K562 (cell line): ENCODE data around the gene C20orf141. TPM values are rescaled to one million over a fixed set of nuclear protein-coding genes. Genes with fewer than 3 reads are reported as not detected.

Experiments used
- ATAC-seq: fragments of 200-7000 bp; cut with Tn5 transposase; 3 replicates; pipeline ENCODE4 v1.9.1; 2020; ENCODE audit warnings: moderate library complexity
- BruUV-seq: library from RNA; stranded (reverse); fragments of 400-500 nt; replicated peaks from 2 replicates; lab custom pipeline; 2021; lab: Mats Ljungman, UMichigan
- CTCF ChIA-PET: fragments of 300-600 bp; formaldehyde crosslinking; extraction: SDS; loops from one replicate; lab custom pipeline; 2021; ENCODE audit warnings: low intra/inter-chr PET ratio; lab: Yijun Ruan, JAX
- POLR2A ChIA-PET: fragments of 300-600, 350-650 bp; sonication (Branson Sonifier 250); formaldehyde crosslinking; extraction: SDS; loops from one replicate; lab custom pipeline; 2021; ENCODE audit warnings: antibody characterized with exemption, inconsistent platforms; lab: Yijun Ruan, JAX
- DNase-seq, 4 experiments: peaks; one replicate each; pipeline versions ENCODE4 v3.0.0 to v3.0.0-alpha.2; 2011 to 2018; ENCODE audit warnings: low spot score in 3 of 4, mixed read lengths in 3 of 4; ENCODE audit errors: extremely low read depth in 1 of 4
- FAIRE-seq: peaks from 2 replicates; lab custom pipeline; 2011; peaks lifted over from hg19 to GRCh38; lab: Jason Lieb, UNC
- H2AFZ ChIP-seq: 2 replicates; pipeline ENCODE4 v1.6.0; 2011; ENCODE audit warnings: low read depth, low read length, control low read depth, inconsistent platforms
- H3K27ac ChIP-seq: fragments of 200-600 bp; 3 replicates; pipeline ENCODE4 v1.8.0; 2011; ENCODE audit warnings: low read depth, mild to moderate bottlenecking, control low read depth, inconsistent platforms, low read length, moderate library complexity, mixed read lengths; ENCODE audit errors: extremely low read depth
- H3K27me3 ChIP-seq, 2 experiments: fragments of 300-600 bp in 1 of 2; 2 replicates in 1 of 2; 3 replicates in 1 of 2; pipeline versions ENCODE4 v1.6.0 to v1.8.0; 2011; ENCODE audit warnings: inconsistent platforms in 2 of 2, low read length in 2 of 2, mild to moderate bottlenecking in 1 of 2, mixed read lengths in 1 of 2, moderate library complexity in 1 of 2; ENCODE audit not compliant: control insufficient read depth in 2 of 2, insufficient read depth in 2 of 2
- H3K36me3 ChIP-seq: fragments of 300-600 bp; 3 replicates; pipeline ENCODE4 v1.8.0; 2011; ENCODE audit warnings: mild to moderate bottlenecking, low read length, inconsistent platforms; ENCODE audit not compliant: control insufficient read depth, insufficient read depth
- H3K4me1 ChIP-seq, 2 experiments: fragments of 200-600 bp in 1 of 2; replicated peaks in 1 of 2; 2 replicates in 1 of 2; 3 replicates in 1 of 2; pipeline versions ENCODE4 v1.5.1 to v1.8.0; 2011; ENCODE audit warnings: inconsistent platforms in 2 of 2, low read length in 2 of 2, mild to moderate bottlenecking in 1 of 2, mixed read lengths in 1 of 2, moderate library complexity in 1 of 2; ENCODE audit not compliant: control insufficient read depth in 2 of 2, insufficient read depth in 2 of 2
- H3K4me2 ChIP-seq: 2 replicates; pipeline ENCODE4 v1.6.1; 2011; ENCODE audit warnings: low read length, control low read depth, inconsistent platforms, mixed read lengths; ENCODE audit not compliant: insufficient read depth
- H3K4me3 ChIP-seq: fragments of 200-600 bp; sonication (generic), shearing (Covaris generic); 2 replicates; pipeline ENCODE4 v1.5.1; 2016; ENCODE audit warnings: control low read depth, inconsistent platforms
- H3K79me2 ChIP-seq: fragments of 200-600 bp; 3 replicates; pipeline ENCODE4 v1.8.0; 2011; ENCODE audit warnings: low read length, inconsistent platforms; ENCODE audit not compliant: control insufficient read depth, insufficient read depth
- H3K9ac ChIP-seq, 2 experiments: 2 replicates each; pipeline versions ENCODE4 v1.6.0 to v1.6.1; 2011; ENCODE audit warnings: low read depth in 2 of 2, low read length in 2 of 2, control low read depth in 1 of 2, inconsistent platforms in 1 of 2, mild to moderate bottlenecking in 1 of 2, mixed read lengths in 1 of 2; ENCODE audit not compliant: insufficient read depth in 1 of 2
- H3K9me1 ChIP-seq: one replicate; pipeline ENCODE4 v1.6.0; 2011; ENCODE audit warnings: inconsistent platforms, mild to moderate bottlenecking, low read length, moderate library complexity; ENCODE audit not compliant: control insufficient read depth, insufficient read depth
- H3K9me3 ChIP-seq: replicated peaks from 2 replicates; pipeline ENCODE4 v1.5.1; 2011; ENCODE audit warnings: low read depth, low read length, inconsistent platforms; ENCODE audit not compliant: control insufficient read depth, insufficient read depth
- H4K20me1 ChIP-seq: replicated peaks from 2 replicates; pipeline ENCODE4 v1.6.1; 2011; ENCODE audit warnings: low read length, inconsistent platforms, mixed read lengths; ENCODE audit not compliant: control insufficient read depth, insufficient read depth
- DDX20 ChIP-seq: fragments of 450-650 bp; IDR thresholded peaks from 2 replicates; pipeline ENCODE4 v1.6.1; 2016; ENCODE audit warnings: missing genetic modification characterization, low read depth, mild to moderate bottlenecking, missing compliant biosample characterization, moderate library complexity
- HCFC1 ChIP-seq: IDR thresholded peaks from 2 replicates; pipeline ENCODE4 v1.6.1; 2012; ENCODE audit warnings: low read depth, low read length, improper control_type of control experiment
- MCM7 ChIP-seq, 2 experiments: fragments of 450-650 bp; IDR thresholded peaks; 2 replicates each; pipeline ENCODE4 v1.6.1; 2016 to 2018
- NR4A1 ChIP-seq, 2 experiments: fragments of 250-450 bp in 1 of 2; fragments of 450-650 bp in 1 of 2; sonication (Bioruptor Pico) in 1 of 2; IDR thresholded peaks; 2 replicates each; pipeline versions ENCODE4 v1.4.0 to v1.6.1; 2016 to 2020; ENCODE audit warnings: mild to moderate bottlenecking in 2 of 2, missing compliant biosample characterization in 1 of 2, missing genetic modification characterization in 1 of 2, moderate library complexity in 1 of 2
- SLC30A9 ChIP-seq: fragments of 250-450 bp; sonication (Bioruptor Pico); IDR thresholded peaks from 2 replicates; pipeline ENCODE4 v1.8.0; 2022; ENCODE audit warnings: mild to moderate bottlenecking, moderate library complexity
- SNIP1 ChIP-seq: fragments of 450-650 bp; IDR thresholded peaks from 2 replicates; pipeline ENCODE4 v1.7.1; 2017; ENCODE audit warnings: low read depth, mild to moderate bottlenecking
- ZNF133 ChIP-seq: fragments of 250-450 bp; sonication (Bioruptor Pico); IDR thresholded peaks from 2 replicates; pipeline ENCODE4 v1.4.0; 2020; ENCODE audit warnings: mild to moderate bottlenecking
- WGBS: fragments of 100-300 bp; shearing (Covaris generic); methylation state at CpG from one replicate; pipeline ENCODE4 v1.1.6; 2016; ENCODE audit warnings: low coverage, mixed read lengths; ENCODE audit not compliant: insufficient coverage; ENCODE audit errors: missing lambda C conversion rate; 5-methylcytosine and 5-hydroxymethylcytosine counted together
- in situ Hi-C: fragments of 300-500 bp; cut with MboI; formaldehyde crosslinking; loops from 4 replicates; pipeline ENCODE4 v1.15.0; 2018; ENCODE audit warnings: inconsistent platforms, mixed read lengths
- intact Hi-C: fragments of 100-400 bp; cut with micrococcal nuclease; formaldehyde crosslinking; loops from 2 replicates; pipeline ENCODE4 v1.14.2; 2022
- polyA plus RNA-seq, 8 experiments: library from polyadenylated mRNA; depleted of rRNA in 4 of 8; stranded (reverse) in 5 of 8; unstranded in 3 of 8; fragments of >200 nt; fragmentation: Nextera tagmentation in 2 of 8; fragmentation: Illumina TruSeq in 1 of 8; extraction: Ambion mirVana in 2 of 8; extraction: Trizol in 1 of 8; gene quantifications; 2 replicates each; pipeline versions ENCODE4 v1.2.1 to v1.2.3, GENCODE V29; 2011 to 2014; ENCODE audit warnings: inconsistent platforms in 1 of 8, missing spikeins in 1 of 8
- total RNA-seq, 7 experiments: library from RNA; depleted of rRNA in 6 of 7; stranded (reverse); fragments of >200 nt in 6 of 7; fragmentation: Illumina TruSeq in 2 of 7; extraction: Trizol in 2 of 7; gene quantifications; 2 replicates each; pipeline versions ENCODE4 v1.2.1 to v1.2.3, GENCODE V29; 2011 to 2021; ENCODE audit warnings: low replicate concordance in 1 of 7
- TF ChIP-seq, protein P1 (sequence below): sonication (generic); formaldehyde crosslinking; IDR thresholded peaks from 2 replicates; pipeline ENCODE4 v1.8.0; 2022; ENCODE audit warnings: missing genetic modification reagents, mild to moderate bottlenecking, borderline replicate concordance
- TF ChIP-seq, protein P2 (sequence below): fragments of 250-450 bp; sonication (Bioruptor Pico); IDR thresholded peaks from 2 replicates; pipeline ENCODE4 v1.9.0; 2021; ENCODE audit warnings: mild to moderate bottlenecking, inconsistent platforms
- TF ChIP-seq, protein P3 (sequence below): fragments of 250-450 bp; sonication (Bioruptor Pico); IDR thresholded peaks from 2 replicates; pipeline ENCODE4 v1.4.0; 2020

The C20orf141 gene
- total and polyA plus RNA-seq, 9 of the 15 experiments (the other 6 are each of a cell fraction or from before 2014, with no cell fraction given) = not detected

DNA sequence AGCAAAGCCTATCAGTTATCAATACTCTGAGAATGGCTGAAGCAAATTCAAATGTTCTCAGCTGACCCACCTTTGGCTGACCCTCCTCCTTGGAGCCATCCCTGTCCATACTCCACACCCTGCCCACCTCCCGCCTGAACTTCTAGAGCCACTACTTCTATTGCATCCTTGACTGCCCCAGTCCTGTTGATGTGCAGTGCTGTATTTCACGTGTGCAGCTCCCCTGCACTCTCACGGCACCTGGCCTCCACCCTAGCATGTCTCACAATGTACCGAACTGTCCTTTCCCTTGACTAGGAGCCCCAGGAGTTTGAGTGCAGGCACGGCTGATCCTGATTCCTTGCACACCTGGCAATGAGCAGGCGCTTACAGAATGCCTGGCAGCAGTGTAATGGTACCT, 21.3 kb upstream of the C20orf141 start (continued):
- TF ChIP-seq, protein P1, sequence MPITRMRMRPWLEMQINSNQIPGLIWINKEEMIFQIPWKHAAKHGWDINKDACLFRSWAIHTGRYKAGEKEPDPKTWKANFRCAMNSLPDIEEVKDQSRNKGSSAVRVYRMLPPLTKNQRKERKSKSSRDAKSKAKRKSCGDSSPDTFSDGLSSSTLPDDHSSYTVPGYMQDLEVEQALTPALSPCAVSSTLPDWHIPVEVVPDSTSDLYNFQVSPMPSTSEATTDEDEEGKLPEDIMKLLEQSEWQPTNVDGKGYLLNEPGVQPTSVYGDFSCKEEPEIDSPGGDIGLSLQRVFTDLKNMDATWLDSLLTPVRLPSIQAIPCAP (CRISPR knock-in tag) = no peak
- TF ChIP-seq NR4A1 (CRISPR knock-in tag; IDR thresholded peaks at IDR 0.05) (no peak), NR4A1 (tag; IDR thresholded peaks at IDR 0.05) (no peak), SNIP1 (no peak), DDX20 (tag) (no peak)
- TF ChIP-seq, protein P2, sequence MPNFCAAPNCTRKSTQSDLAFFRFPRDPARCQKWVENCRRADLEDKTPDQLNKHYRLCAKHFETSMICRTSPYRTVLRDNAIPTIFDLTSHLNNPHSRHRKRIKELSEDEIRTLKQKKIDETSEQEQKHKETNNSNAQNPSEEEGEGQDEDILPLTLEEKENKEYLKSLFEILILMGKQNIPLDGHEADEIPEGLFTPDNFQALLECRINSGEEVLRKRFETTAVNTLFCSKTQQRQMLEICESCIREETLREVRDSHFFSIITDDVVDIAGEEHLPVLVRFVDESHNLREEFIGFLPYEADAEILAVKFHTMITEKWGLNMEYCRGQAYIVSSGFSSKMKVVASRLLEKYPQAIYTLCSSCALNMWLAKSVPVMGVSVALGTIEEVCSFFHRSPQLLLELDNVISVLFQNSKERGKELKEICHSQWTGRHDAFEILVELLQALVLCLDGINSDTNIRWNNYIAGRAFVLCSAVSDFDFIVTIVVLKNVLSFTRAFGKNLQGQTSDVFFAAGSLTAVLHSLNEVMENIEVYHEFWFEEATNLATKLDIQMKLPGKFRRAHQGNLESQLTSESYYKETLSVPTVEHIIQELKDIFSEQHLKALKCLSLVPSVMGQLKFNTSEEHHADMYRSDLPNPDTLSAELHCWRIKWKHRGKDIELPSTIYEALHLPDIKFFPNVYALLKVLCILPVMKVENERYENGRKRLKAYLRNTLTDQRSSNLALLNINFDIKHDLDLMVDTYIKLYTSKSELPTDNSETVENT (CRISPR knock-in tag) = no peak
- TF ChIP-seq, all 486 proteins: peak for 0

DNA sequence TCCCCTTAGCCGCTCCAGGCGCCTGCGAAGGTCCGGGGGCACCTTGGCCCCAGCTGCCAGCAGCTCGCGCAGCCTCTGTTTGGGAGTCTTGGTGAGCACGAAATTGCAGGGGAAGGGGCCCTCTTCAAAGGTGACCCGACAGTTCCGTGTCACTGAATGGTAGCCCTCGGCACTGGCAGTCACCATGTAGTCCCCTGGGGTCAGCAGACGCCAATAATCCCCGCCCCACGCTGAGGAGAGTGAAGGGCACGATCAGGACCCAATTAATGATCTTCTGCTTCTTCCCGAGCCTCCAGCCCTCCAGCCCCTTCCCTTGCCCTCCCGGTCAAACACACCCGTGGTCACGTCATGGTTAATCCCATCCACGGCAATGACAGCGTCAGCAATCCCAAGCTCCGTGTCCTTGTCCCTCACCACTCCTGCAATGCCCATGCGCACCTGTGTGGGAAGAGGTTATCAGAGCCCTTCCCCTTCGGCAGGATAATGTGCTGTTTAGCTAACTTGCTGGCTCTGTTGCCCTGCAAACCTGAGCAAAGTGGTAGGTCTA, 20.5 kb upstream of the C20orf141 start:
- in situ Hi-C loops (no loop called here), intact Hi-C loops (no loop called here)
- no peak overlapping the region for H3K9ac ChIP-seq
- no peaks in the 10 kb centered on the region for H3K36me3 ChIP-seq
- H2AFZ ChIP-seq = no peak overlapping the region
- POLR2A ChIA-PET = no interaction called here
- no peak overlapping the region for H3K27ac ChIP-seq
- 5% methylated on average over 8 of the region's 23 CpGs for WGBS
- H3K27me3 ChIP-seq = peaks cover 15 to 53% of the 10 kb centered on the region in 2 experiments; a peak in 4 of 5 replicates
- ATAC-seq = no peak
- no peaks in the 10 kb centered on the region for H3K79me2 ChIP-seq
- CTCF ChIA-PET = no interaction called here
- peaks cover 12% of the 10 kb centered on the region; the same call in 1 of the 2 replicates for H4K20me1 ChIP-seq
- peaks cover 2 to 15% of the 10 kb centered on the region in 2 experiments; a peak in 4 of 5 replicates for H3K4me1 ChIP-seq
- DNase-seq = no peak
- H3K9me1 ChIP-seq = no peaks in the 10 kb centered on the region
- H3K4me2 ChIP-seq = no peak overlapping the region
- BruUV-seq = no TSS peak
- FAIRE-seq = no peak
- H3K9me3 ChIP-seq = no peaks in the 10 kb centered on the region
- H3K4me3 ChIP-seq = no peak overlapping the region
- no peak for TF ChIP-seq SLC30A9 (CRISPR knock-in tag)
- TF ChIP-seq HCFC1 = no peak
- TF ChIP-seq, protein P3, sequence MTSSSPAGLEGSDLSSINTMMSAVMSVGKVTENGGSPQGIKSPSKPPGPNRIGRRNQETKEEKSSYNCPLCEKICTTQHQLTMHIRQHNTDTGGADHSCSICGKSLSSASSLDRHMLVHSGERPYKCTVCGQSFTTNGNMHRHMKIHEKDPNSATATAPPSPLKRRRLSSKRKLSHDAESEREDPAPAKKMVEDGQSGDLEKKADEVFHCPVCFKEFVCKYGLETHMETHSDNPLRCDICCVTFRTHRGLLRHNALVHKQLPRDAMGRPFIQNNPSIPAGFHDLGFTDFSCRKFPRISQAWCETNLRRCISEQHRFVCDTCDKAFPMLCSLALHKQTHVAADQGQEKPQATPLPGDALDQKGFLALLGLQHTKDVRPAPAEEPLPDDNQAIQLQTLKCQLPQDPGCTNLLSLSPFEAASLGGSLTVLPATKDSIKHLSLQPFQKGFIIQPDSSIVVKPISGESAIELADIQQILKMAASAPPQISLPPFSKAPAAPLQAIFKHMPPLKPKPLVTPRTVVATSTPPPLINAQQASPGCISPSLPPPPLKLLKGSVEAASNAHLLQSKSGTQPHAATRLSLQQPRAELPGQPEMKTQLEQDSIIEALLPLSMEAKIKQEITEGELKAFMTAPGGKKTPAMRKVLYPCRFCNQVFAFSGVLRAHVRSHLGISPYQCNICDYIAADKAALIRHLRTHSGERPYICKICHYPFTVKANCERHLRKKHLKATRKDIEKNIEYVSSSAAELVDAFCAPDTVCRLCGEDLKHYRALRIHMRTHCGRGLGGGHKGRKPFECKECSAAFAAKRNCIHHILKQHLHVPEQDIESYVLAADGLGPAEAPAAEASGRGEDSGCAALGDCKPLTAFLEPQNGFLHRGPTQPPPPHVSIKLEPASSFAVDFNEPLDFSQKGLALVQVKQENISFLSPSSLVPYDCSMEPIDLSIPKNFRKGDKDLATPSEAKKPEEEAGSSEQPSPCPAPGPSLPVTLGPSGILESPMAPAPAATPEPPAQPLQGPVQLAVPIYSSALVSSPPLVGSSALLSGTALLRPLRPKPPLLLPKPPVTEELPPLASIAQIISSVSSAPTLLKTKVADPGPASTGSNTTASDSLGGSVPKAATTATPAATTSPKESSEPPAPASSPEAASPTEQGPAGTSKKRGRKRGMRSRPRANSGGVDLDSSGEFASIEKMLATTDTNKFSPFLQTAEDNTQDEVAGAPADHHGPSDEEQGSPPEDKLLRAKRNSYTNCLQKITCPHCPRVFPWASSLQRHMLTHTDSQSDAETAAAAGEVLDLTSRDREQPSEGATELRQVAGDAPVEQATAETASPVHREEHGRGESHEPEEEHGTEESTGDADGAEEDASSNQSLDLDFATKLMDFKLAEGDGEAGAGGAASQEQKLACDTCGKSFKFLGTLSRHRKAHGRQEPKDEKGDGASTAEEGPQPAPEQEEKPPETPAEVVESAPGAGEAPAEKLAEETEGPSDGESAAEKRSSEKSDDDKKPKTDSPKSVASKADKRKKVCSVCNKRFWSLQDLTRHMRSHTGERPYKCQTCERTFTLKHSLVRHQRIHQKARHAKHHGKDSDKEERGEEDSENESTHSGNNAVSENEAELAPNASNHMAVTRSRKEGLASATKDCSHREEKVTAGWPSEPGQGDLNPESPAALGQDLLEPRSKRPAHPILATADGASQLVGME = no peak
- no peak for TF ChIP-seq MCM7 (IDR thresholded peaks at IDR 0.05)
- no peak for TF ChIP-seq ZNF133 (CRISPR knock-in tag)
